Measurements from ENCODE around the gene ARID1A.
"Not testable (repeated sequence)": the region's sequence is repeated elsewhere in the genome, so short reads cannot be mapped to it uniquely, and the experiment has no call there.

Gene ARID1A

DNA sequence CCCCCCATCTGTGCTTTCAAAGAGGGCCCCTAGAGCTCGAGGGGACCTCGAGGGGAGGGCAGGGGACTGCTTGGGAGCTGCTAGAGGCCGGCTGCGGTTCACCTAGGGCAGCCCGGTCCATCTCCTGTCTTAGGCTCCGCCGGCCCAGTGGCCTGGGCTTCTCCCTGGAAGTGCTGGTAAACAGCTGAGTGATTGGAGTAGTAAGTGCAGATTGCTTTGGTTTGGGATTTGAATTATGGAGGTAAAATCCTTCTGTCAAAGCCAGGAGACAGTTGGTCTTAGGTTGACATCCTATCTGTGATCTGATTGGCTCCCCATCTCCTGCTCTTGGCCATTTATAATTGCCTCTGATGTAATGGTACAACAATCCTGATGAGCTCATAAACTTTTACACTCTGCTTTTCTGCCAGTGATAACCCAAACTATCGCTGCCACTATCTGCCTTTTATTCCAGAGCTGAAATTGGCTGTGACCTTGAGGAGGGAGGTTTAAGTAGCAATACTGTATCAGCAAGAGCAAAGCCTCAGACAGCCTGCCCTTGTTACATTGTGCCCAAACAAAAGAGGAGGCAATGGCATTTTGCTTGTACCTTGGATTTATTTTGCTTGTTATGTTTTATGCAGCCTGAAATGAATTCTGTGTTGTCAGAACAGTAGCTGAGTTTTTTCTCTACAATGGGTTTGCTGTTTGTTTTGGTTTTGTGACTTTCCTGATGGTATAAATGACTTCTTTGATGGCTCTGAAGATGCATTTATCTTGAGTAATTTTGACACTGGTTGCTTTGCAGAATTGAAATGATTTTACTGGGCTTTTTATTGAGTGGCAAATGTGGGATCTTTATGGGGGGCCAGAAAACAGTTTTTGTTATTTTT is 2.4 kb downstream of the ARID1A start:
- peak; percentile 19 for DNase-seq

GRCh38 chr1:26700711-26701110 is 4.9 kb downstream of the ARID1A start:
- no peak for DNase-seq

GRCh38 chr1:26701266-26701994 is 5.6 kb downstream of the ARID1A start:
- no peak for DNase-seq

DNA sequence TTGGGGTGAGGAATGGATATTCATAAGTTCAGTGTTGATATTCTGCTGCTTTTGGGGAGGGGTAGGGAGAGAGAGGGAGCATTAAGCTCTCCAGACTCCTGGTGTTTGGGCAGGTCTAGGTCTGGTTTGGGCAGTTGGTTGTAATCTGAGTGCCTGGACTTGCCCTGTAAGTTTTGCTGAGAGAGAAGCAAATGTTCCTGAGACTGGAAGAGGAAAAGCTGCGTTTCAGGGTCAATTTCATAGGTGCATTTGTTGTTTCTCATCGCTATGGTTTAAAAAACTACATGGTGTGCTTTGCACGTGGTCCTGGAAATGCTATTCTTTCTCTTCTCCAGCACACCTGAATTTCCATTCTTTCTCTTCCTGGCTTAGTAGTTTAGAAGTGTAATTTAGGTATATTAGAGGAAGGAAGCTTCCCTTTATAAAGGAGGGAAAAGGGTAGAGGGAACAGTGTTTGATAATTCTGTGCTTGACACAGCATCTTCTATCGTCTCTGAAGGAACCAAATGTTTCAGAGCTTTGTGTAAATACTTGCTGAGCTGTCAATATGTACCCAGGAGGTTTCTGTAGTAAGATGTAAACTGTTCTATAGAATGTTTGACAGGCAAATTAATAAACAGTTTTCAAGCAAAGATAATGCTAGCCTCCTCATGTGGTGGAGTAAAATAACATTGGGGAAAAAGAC is 6.3 kb downstream of the ARID1A start:
- DNase-seq = no peak

DNA sequence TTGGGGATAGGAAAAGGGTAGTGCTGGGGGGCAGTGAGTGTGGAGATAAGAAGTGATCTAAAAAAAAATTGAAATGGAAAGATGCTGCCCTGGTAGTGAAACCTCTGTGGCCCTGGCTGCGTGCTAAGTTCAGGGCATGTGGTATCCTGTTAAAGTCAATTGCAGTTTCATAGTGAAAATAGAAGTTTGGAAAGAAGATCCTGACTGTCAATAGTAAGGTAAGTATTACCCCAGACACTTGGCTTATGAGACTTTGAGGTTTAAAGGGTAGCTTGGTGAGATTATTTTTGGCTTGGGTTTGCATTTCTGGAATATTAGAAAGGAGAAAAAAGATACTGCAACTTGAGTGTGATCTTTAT is 6.8 kb downstream of the ARID1A start:
- DNase-seq = peak; percentile 36

- no peak for DNase-seq
Observed at GRCh38 chr1:26703478-26703877, 7.7 kb downstream of the ARID1A start.

- no peak for DNase-seq
Observed at GRCh38 chr1:26704629-26705028, 8.8 kb downstream of the ARID1A start.

DNA sequence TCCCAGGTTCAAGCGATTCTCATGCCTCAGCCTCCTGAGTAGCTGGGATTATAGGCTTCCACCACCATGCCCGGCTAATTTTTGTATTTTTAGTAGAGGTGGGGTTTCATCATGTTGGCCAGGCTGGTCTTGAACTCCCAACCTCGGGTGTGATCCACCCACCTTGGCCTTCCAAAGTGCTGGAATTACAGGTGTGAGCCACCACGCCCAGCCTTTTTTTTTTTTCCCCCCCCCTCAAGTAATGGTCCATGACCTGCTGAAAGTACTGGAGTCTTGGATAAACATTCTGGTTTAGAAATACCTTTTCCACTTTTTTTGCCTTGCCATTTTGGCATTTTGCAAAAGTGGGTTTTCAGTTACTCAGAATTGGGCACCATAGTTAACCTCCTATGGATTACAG is 9.4 kb downstream of the ARID1A start:
- DNase-seq = not testable (repeated sequence)

- no peak for DNase-seq
Observed at GRCh38 chr1:26705788-26706311, 10.0 kb downstream of the ARID1A start.

- DNase-seq = no peak
Observed at GRCh38 chr1:26706315-26706714, 10.5 kb downstream of the ARID1A start.

DNA sequence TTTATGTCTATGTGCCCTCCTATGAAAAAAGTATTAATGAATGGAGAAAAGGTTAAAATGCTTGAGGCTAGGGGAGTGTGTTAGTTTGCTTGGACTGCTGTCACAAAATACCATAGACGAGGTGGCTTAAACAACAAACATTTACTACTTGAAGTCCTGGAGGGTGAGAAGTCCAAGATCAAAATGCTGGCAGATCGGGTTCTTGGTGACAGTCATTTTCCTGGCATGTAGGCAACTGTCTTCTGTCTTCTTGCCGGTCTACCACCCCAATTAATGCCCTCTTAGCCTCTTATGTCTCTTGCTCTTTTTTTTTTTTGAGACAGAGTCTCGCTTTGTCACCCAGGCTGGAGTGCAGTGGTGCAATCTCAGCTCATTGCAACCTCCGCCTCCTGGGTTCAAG is 15.0 kb downstream of the ARID1A start:
- no peak for DNase-seq

GRCh38 chr1:26711777-26712176 is 16.0 kb downstream of the ARID1A start:
- DNase-seq = no peak

DNA sequence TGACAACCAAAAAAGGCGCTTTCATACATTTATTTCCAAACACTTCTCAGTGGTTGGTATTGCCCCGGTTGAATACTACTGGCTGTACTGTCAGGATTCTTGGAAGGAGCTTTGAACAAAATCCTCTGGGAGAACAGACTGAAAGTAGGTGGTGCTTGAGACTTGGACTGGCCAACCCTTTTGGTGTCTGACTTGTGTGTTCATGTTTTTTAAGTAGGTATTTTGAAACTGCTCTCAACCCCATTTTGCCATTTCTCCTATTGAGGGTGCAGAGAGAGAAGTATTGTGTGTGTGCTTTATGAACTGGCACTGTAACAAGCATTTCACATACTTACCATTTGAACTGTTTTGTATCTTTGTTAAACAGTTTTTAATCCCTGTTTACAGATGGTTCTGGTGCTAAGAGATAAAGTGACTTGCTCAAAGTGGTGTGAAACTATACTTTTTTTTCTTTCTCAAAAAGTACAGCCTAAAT is 21.2 kb downstream of the ARID1A start:
- no peak for DNase-seq

DNA sequence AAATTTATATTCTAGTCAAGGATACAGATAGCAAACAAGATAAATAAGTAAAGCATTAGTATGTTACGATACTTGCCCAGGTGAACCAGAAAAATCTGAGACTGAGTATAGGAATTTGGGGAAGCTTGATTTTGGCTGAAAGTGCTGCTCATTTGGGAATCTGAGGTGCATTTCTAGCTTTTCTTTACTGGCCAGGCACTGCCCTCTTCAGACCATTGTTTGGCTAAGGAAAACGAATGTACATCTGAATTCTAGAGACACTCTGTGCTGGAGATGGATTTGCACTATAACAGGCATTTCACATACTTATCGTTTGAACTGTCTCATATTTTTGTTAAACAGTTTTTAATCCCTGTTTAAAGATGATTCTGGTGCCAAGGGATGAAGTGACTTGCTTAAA is 23.4 kb downstream of the ARID1A start:
- DNase-seq = no peak

DNA sequence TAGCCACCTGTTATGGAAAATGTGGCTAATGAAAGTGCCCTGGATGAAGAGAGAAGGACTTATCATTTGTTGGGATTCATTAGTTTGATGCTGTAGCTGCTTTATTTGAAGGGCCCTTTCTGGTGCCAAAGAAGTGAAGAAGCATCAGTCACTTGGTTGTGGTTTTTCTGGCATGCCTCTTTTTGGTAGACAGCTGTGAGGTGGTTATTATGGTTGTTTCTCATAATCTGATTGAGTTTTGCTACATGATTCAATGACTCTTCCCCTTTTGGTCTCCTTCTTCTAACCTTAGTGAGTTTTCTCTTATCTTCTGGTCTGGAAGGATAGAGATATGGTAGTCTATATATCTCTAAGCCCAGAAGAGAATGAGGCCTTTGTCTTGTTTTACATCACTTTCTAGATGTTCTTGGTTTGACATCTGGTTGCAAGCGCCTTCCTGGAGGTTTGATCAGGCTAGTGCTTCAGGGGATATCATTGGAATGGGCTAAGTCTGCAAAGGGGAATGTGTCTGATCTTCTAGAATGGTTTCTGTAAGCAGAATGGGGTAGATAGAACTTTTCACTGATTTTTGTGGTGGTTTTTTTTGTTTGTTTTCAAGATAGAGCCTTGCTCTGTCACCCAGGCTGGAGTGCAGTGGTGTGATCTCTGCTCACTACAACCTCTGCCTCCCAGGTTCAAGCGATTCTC is 26.0 kb downstream of the ARID1A start:
- no peak for DNase-seq

DNA sequence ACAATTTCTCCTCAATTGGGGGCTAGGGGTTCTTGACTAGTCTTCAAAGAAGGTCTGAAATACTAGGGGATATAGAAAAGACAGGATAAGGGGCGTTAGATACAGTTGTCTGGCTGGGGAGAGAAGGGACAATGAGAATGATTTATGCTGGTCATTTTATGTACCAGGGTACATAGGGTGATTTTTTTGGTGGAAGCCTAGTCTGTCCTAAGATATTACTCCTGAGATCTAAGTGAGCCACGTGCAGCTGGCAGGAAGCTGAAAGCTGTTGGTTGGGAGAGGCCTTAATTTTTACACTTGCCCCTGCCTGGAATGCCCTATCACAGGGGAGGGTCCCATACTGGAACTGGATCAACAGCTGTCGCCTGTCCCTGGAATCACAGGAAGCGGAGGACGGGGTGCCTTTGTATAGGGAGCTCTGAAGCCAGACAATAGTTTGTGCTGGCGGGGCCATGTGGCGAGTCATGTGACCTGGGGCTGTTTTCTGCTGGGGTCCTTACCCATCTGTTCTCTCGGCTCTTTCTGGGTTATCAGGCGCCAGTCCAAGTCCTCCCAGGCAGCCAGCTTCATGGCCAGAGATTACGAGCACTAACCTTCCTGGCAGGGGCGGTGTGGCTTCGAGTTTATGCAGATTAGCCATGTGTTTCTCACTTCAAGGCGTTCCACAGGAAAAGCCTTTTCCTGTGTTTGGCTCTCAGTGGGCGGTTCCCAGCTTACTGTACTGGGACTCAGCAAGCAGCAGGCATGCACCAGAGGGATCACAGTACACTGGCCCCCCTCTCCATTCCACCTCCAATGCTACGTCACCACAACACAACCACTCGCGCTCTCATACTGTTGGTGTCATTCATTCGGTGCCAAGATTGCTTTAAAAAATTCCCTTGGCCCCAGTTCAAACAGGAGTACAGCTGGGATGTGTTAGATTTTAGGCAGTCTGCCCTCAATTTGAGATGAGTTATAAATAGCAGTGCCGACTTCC is 27.5 kb downstream of the ARID1A start:
- peak; percentile 24 for DNase-seq

DNA sequence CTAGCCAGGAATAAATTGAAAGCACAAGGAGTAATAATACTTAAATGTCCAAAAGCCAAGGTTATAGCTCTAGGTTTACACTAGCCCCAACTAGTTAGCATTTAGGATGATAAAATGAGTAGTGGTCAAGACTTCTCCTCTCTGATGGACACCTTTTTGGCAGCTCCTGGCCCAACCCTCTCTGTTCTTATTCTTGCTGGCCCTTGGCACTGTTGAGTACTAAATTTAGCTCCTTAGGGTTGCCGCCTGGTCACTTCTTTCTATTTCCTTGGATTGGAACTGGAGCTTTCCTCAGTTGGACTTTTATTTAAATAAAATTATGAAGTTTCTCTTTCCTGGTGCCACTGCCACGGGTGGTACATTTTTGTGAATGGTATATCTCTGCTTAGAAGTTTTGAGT is 28.3 kb downstream of the ARID1A start:
- DNase-seq = no peak

DNA sequence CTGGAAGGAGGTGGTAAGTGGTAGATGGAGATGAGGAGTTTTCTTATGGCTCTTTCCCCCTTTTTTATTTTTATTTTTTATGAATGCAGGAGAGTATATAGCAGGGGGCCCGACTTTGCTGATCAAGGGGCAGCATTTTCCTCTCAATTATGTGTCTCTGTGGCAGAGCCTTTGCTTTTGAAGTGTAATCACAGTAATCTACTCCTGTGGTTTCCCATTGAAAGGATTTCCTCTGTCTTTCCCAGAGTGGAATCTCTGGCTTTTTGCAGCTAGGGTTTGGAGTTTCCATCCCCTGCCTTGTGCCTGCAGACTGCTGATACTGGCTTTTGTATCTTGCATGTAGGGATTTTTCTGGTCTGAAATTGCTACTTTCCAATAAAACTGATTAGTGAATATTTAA is 29.1 kb downstream of the ARID1A start:
- no peak for DNase-seq

GRCh38 chr1:26725904-26726303 is 30.1 kb downstream of the ARID1A start:
- not testable (repeated sequence) for DNase-seq

DNA sequence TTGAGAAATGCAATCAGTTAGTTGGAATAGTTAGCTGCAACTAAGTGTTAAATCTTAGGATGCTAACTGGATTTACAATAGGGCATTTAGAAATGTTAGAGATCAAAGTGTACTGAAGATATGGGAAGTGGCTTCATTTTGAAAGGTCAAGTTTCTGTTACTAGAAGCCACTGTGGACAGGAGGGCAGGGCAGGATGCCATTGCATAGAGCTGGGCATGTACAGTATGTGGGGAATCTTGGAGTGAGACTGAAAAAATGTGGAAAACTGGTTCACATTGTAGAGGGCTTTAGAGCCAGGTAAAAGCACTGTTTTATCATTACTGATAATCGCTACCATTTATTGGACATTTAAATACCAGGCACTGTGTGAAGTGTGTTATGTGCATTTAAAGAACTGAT is 31.0 kb downstream of the ARID1A start:
- no peak for DNase-seq

DNA sequence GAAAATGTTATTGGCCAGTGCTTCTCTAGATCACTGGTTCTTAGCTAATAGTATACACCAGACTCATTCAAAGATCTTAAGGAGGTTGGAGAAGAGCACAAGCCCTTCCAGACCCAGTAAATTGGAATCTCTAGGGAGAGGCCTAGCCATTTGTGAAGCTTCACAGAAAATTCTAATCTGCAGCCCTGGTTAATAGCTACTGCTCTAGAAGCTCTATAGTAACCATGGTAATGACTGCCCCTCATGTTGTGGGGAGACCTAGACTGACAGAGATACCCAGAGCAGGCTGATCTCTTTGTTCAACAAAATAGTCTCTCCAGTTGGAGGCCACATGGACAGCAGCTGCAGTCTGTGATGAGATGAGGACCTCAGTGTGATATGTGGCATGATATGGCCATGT is 31.7 kb downstream of the ARID1A start:
- no peak for DNase-seq

- no peak for DNase-seq
Observed at GRCh38 chr1:26728645-26729044, 32.8 kb downstream of the ARID1A start.

All from activated naive CD4-positive, alpha-beta T cell treated with anti-CD3 and anti-CD28 coated beads, Interleukin-2, amount 50 U/mL, for 16 hours (primary cell).